ENCODE data around the gene SLC6A11. TPM values are rescaled to one million over a fixed set of nuclear protein-coding genes. Genes with fewer than 3 reads are reported as not detected.

SLC6A11 gene
- total RNA-seq, 2 experiments from 2014 or later: not detected

DNA sequence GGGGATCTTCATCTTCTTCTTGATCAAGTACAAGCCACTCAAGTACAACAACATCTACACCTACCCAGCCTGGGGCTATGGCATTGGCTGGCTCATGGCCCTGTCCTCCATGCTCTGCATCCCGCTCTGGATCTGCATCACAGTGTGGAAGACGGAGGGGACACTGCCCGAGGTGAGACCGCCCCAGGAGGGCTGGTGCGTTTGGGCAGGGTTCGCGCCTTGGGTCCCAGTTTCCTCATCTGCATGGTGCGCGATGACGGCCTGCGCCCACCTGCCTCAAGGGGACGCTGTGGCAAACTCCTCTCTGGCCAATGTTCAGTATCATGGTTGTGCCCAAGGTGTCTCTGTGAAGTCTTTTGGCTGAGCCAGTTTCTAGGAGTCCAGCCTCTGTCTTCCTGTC is 119.0 kb downstream of the SLC6A11 start:
- Mint-ChIP-seq H3K27me3 (peaks cover 8% of the 10 kb centered on the region), H3K4me1 (ENCODE audit: low read depth) (no peaks in the 10 kb centered on the region), H3K36me3 (ENCODE audit: low read depth) (no peaks in the 10 kb centered on the region), H3K4me3 (no peak overlapping the region), H3K9me3 (no peaks in the 10 kb centered on the region), H3K27ac (no peak overlapping the region)
- Histone ChIP-seq H3K36me3 (ENCODE audit: insufficient read depth, low read length) (no peaks in the 10 kb centered on the region), H3K27ac (ENCODE audit: low read depth in 1 of 2, low read length in 2 of 2) (no peak overlapping the region), H3K4me3 (ENCODE audit: low read length) (no peak overlapping the region), H3K9me3 (ENCODE audit: control insufficient read depth in 1 of 2, insufficient read depth in 1 of 2, low read length in 2 of 2) (no peaks in the 10 kb centered on the region), H3K4me1 (ENCODE audit: insufficient read depth, low read length) (no peaks in the 10 kb centered on the region), H3K27me3 (ENCODE audit: control insufficient read depth in 1 of 2, insufficient read depth in 2 of 2, low read length in 2 of 2) (no peaks in the 10 kb centered on the region)
- CTCF ChIA-PET: no interaction called here
- TF ChIP-seq, protein P1, sequence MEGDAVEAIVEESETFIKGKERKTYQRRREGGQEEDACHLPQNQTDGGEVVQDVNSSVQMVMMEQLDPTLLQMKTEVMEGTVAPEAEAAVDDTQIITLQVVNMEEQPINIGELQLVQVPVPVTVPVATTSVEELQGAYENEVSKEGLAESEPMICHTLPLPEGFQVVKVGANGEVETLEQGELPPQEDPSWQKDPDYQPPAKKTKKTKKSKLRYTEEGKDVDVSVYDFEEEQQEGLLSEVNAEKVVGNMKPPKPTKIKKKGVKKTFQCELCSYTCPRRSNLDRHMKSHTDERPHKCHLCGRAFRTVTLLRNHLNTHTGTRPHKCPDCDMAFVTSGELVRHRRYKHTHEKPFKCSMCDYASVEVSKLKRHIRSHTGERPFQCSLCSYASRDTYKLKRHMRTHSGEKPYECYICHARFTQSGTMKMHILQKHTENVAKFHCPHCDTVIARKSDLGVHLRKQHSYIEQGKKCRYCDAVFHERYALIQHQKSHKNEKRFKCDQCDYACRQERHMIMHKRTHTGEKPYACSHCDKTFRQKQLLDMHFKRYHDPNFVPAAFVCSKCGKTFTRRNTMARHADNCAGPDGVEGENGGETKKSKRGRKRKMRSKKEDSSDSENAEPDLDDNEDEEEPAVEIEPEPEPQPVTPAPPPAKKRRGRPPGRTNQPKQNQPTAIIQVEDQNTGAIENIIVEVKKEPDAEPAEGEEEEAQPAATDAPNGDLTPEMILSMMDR (IDR thresholded peaks at IDR 0.05): no peak
- intact Hi-C loops (cut with DNase I, micrococcal nuclease): no loop called here
- POLR2A ChIA-PET: no interaction called here
- ATAC-seq (ENCODE audit: poor library complexity) (no peak), DNase-seq (no peak)

DNA sequence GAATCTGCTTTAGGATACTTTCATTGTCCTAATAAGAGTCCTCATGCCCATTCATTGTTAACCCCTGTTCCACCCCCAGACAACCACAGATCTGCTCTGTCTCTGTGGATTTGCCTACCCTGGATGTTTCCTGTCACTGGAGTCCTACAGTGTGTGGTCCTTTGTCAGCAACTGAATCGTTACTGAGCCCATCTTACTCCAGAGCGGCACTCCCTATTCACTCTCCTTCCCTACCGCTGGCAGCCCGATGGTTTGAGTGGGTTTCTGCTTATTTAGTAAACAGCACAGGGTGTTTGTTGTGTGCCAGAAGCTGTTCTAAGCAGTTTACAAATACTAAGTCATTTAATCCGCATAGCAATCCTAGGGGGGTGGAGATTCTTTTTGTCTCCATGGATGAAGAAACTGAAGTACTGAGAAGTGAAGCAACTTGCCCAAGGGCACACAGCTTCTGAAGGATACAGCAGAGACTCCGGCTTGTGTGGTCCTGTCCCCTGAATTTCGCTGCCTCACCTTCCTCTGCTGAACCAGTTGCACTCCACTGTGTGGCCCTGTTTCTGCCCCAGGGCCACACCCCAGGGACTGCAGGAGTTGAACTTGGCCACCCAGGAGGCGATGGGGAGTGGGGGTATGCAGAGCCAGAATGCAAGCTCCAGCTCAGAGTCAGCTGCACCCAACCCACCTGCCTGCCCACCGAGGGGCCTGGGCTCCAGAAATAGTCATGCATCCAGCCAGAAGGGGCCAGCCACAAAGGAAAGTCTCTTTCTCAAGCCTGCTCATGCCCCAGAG is 120.0 kb downstream of the SLC6A11 start:
- CTCF ChIA-PET: no interaction called here
- H3K4me1 ChIP-seq (ENCODE audit: insufficient read depth, low read length): no peaks in the 10 kb centered on the region
- Mint-ChIP-seq H3K27me3 (peaks cover 10% of the 10 kb centered on the region), H3K27ac (no peak overlapping the region), H3K36me3 (ENCODE audit: low read depth) (no peaks in the 10 kb centered on the region), H3K4me3 (no peak overlapping the region), H3K9me3 (no peaks in the 10 kb centered on the region), H3K4me1 (ENCODE audit: low read depth) (no peaks in the 10 kb centered on the region)
- TF ChIP-seq, protein P1 (IDR thresholded peaks at IDR 0.05): no peak
- DNase-seq (no peak), ATAC-seq (ENCODE audit: poor library complexity) (no peak)
- no peaks in the 10 kb centered on the region for H3K27me3 ChIP-seq (ENCODE audit: control insufficient read depth in 1 of 2, insufficient read depth in 2 of 2, low read length in 2 of 2)
- no peaks in the 10 kb centered on the region for H3K36me3 ChIP-seq (ENCODE audit: insufficient read depth, low read length)
- POLR2A ChIA-PET: no interaction called here
- H3K4me3 ChIP-seq (ENCODE audit: low read length): no peak overlapping the region
- intact Hi-C loops (cut with DNase I, micrococcal nuclease): no loop called here
- no peaks in the 10 kb centered on the region for H3K9me3 ChIP-seq (ENCODE audit: control insufficient read depth in 1 of 2, insufficient read depth in 1 of 2, low read length in 2 of 2)
- no peak overlapping the region for H3K27ac ChIP-seq (ENCODE audit: low read depth in 1 of 2, low read length in 2 of 2)

- TF ChIP-seq, protein P1 (IDR thresholded peaks at IDR 0.05): no peak
Measured at GRCh38 chr3:10936686-10937085, 120.7 kb downstream of the SLC6A11 start.

More at GRCh38 chr3:10936686-10937085, 120.7 kb downstream of the SLC6A11 start:
- peaks cover 12% of the 10 kb centered on the region for H3K27me3 Mint-ChIP-seq
- Histone ChIP-seq H3K36me3 (ENCODE audit: insufficient read depth, low read length) (no peaks in the 10 kb centered on the region), H3K27me3 (ENCODE audit: control insufficient read depth in 1 of 2, insufficient read depth in 2 of 2, low read length in 2 of 2) (no peaks in the 10 kb centered on the region), H3K9me3 (ENCODE audit: control insufficient read depth in 1 of 2, insufficient read depth in 1 of 2, low read length in 2 of 2) (no peaks in the 10 kb centered on the region), H3K4me3 (ENCODE audit: low read length) (no peak overlapping the region), H3K27ac (ENCODE audit: low read depth in 1 of 2, low read length in 2 of 2) (no peak overlapping the region), H3K4me1 (ENCODE audit: insufficient read depth, low read length) (no peaks in the 10 kb centered on the region)
- CTCF ChIA-PET: no interaction called here
- H3K9me3 Mint-ChIP-seq: no peaks in the 10 kb centered on the region
- intact Hi-C loops (cut with DNase I, micrococcal nuclease): no loop called here
- no peaks in the 10 kb centered on the region for H3K4me1 Mint-ChIP-seq (ENCODE audit: low read depth)
- no peaks in the 10 kb centered on the region for H3K36me3 Mint-ChIP-seq (ENCODE audit: low read depth)
- POLR2A ChIA-PET: no interaction called here
- H3K27ac Mint-ChIP-seq: no peak overlapping the region
- no peak overlapping the region for H3K4me3 Mint-ChIP-seq
- ATAC-seq (ENCODE audit: poor library complexity): no peak
- no peak for DNase-seq

Measured in CD4-positive, alpha-beta T cell (primary cell).